ENCODE results near the gene CIB4. TPM values are rescaled to one million over a fixed set of nuclear protein-coding genes. Genes with fewer than 3 reads are reported as not detected.
A peak's percentile ranks its signal among the peaks of the same experiment; 100 is the strongest.

The CIB4 gene
- total and polyA plus RNA-seq, 9 donors: 3.9 TPM; not detected in 8

- Histone ChIP-seq H3K4me3 (no peak overlapping the region), H3K27ac (no peak overlapping the region), H3K4me1 (ENCODE audit: insufficient read depth) (no peaks in the 10 kb centered on the region), H3K27me3 (no peaks in the 10 kb centered on the region), H3K36me3 (no peaks in the 10 kb centered on the region), H3K9me3 (no peaks in the 10 kb centered on the region)
- no peak for TF ChIP-seq EP300 (IDR thresholded peaks at IDR 0.05)
- TF ChIP-seq CTCF (IDR thresholded peaks at IDR 0.05): no peak
- TF ChIP-seq POLR2A (IDR thresholded peaks at IDR 0.05): no peak
- peak in 1 of 5 donors; percentile 8 for DNase-seq
- intact Hi-C loops (cut with DNase I): loop anchor here in 1 of 4 donors (5.0 kb wide), 1 partner anchor 1931 kb away; no protein-coding TSS in a partner anchor
- 67 to 76% (median 70%) methylated on average over 11 of the region's 11 CpGs for WGBS, 3 donors
Measured at GRCh38 chr2:26590980-26591618, 50.1 kb downstream of the CIB4 start.

GRCh38 chr2:26590508-26590907, 50.7 kb downstream of the CIB4 start:
- TF ChIP-seq POLR2A (IDR thresholded peaks at IDR 0.05) (no peak), EP300 (IDR thresholded peaks at IDR 0.05) (no peak), CTCF (IDR thresholded peaks at IDR 0.05) (no peak)
- no peaks in the 10 kb centered on the region for H3K4me1 ChIP-seq (ENCODE audit: insufficient read depth)
- H3K27me3 ChIP-seq: no peaks in the 10 kb centered on the region
- intact Hi-C loops (cut with DNase I): loop anchor here in 1 of 4 donors (5.0 kb wide), 1 partner anchor 1932 kb away; no protein-coding TSS in a partner anchor
- H3K4me3 ChIP-seq: no peak overlapping the region
- no peak overlapping the region for H3K27ac ChIP-seq
- no peaks in the 10 kb centered on the region for H3K9me3 ChIP-seq
- 49 to 58% (median 52%) methylated on average over 6 of the region's 6 CpGs for WGBS, 3 donors
- no peaks in the 10 kb centered on the region for H3K36me3 ChIP-seq
- DNase-seq: peak in 1 of 5 donors; percentile 3

- Histone ChIP-seq H3K4me3 (no peak overlapping the region), H3K36me3 (no peaks in the 10 kb centered on the region), H3K27ac (no peak overlapping the region), H3K9me3 (no peaks in the 10 kb centered on the region), H3K4me1 (ENCODE audit: insufficient read depth) (no peaks in the 10 kb centered on the region), H3K27me3 (no peaks in the 10 kb centered on the region)
- 64 to 91% (median 69%) methylated on average over 5 to 6 of the region's 6 CpGs for WGBS, 3 donors
- TF ChIP-seq CTCF (IDR thresholded peaks at IDR 0.05): no peak
- no peak for TF ChIP-seq POLR2A (IDR thresholded peaks at IDR 0.05)
- no peak for TF ChIP-seq EP300 (IDR thresholded peaks at IDR 0.05)
- peak in 1 of 5 donors; percentile 5 for DNase-seq
- intact Hi-C loops (cut with DNase I): no loop called here
Measured at GRCh38 chr2:26588576-26588975, 52.6 kb downstream of the CIB4 start.

GRCh38 chr2:26587994-26588393, 53.2 kb downstream of the CIB4 start:
- Histone ChIP-seq H3K36me3 (no peaks in the 10 kb centered on the region), H3K4me1 (ENCODE audit: insufficient read depth) (no peaks in the 10 kb centered on the region), H3K9me3 (no peaks in the 10 kb centered on the region), H3K4me3 (no peak overlapping the region), H3K27me3 (no peaks in the 10 kb centered on the region), H3K27ac (no peak overlapping the region)
- intact Hi-C loops (cut with DNase I): no loop called here
- WGBS, 3 donors: 36 to 54% (median 49%) methylated on average over 5 of the region's 5 CpGs
- no peak for TF ChIP-seq CTCF (IDR thresholded peaks at IDR 0.05)
- TF ChIP-seq POLR2A (IDR thresholded peaks at IDR 0.05): no peak
- DNase-seq: peak in 1 of 5 donors; percentile 10

Data from ovary (tissue), 9 donors.